ENCODE results near the gene SRPK2.
"Not testable (repeated sequence)": the region's sequence is repeated elsewhere in the genome, so short reads cannot be mapped to it uniquely, and the experiment has no call there.

SRPK2 gene

DNA sequence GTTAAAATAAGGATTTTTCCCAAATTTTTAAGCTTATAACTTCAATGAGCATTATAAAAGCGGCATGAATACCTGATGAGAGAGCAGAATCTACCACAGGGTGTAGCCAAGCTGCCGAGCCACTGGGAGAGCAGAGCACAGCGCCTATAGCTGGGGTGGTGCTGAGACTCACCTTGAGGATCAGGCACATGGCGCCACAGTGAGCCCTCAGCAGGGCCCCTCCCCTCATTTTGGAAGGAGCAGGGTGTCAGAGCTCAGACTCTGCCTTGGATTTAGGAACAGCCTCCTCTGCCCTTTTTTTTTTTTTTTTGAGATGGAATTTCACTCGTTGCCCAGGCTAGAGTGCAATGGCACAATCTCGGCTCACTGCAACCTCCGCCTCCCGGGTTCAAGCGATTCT lies 118.6 kb downstream of the SRPK2 start:
- Histone ChIP-seq H3K4me1 (ENCODE audit: control insufficient read depth in 1 of 2, insufficient read depth in 2 of 2, low read length in 2 of 2) (peaks cover 12 to 17% of the 10 kb centered on the region in 2 donors), H3K4me3 (ENCODE audit: low read depth in 1 of 2, low read length in 2 of 2) (no peak overlapping the region), H3K27ac (ENCODE audit: low read length) (peak overlapping the region; percentile 83), H3K36me3 (ENCODE audit: control insufficient read depth in 1 of 2, insufficient read depth in 2 of 2, low read length in 2 of 2) (no peaks in the 10 kb centered on the region), H3K9me3 (ENCODE audit: control insufficient read depth in 1 of 2, low read length in 2 of 2) (no peaks in the 10 kb centered on the region), H3K27me3 (ENCODE audit: low read depth, low read length) (no peaks in the 10 kb centered on the region)

- Histone ChIP-seq H3K4me1 (ENCODE audit: control insufficient read depth in 1 of 2, insufficient read depth in 2 of 2, low read length in 2 of 2) (peaks cover 12 to 17% of the 10 kb centered on the region in 2 donors), H3K4me3 (ENCODE audit: low read depth in 1 of 2, low read length in 2 of 2) (peak overlapping the region; percentile 68 to 70), H3K27ac (ENCODE audit: low read length) (peak overlapping the region; percentile 83), H3K27me3 (ENCODE audit: low read depth, low read length) (no peaks in the 10 kb centered on the region), H3K9me3 (ENCODE audit: control insufficient read depth in 1 of 2, low read length in 2 of 2) (no peaks in the 10 kb centered on the region), H3K36me3 (ENCODE audit: control insufficient read depth in 1 of 2, insufficient read depth in 2 of 2, low read length in 2 of 2) (no peaks in the 10 kb centered on the region)
Observed at GRCh38 chr7:105269397-105269796, 119.3 kb downstream of the SRPK2 start.

GRCh38 chr7:105268511-105269392 lies 120.0 kb downstream of the SRPK2 start:
- peak overlapping the region; percentile 68 to 70 for H3K4me3 ChIP-seq (ENCODE audit: low read depth in 1 of 2, low read length in 2 of 2)
- peaks cover 12 to 17% of the 10 kb centered on the region in 2 donors for H3K4me1 ChIP-seq (ENCODE audit: control insufficient read depth in 1 of 2, insufficient read depth in 2 of 2, low read length in 2 of 2)
- no peaks in the 10 kb centered on the region for H3K27me3 ChIP-seq (ENCODE audit: low read depth, low read length)
- H3K27ac ChIP-seq (ENCODE audit: low read length), result peak overlapping the region; percentile 83
- no peaks in the 10 kb centered on the region for H3K36me3 ChIP-seq (ENCODE audit: control insufficient read depth in 1 of 2, insufficient read depth in 2 of 2, low read length in 2 of 2)
- no peaks in the 10 kb centered on the region for H3K9me3 ChIP-seq (ENCODE audit: control insufficient read depth in 1 of 2, low read length in 2 of 2)

DNA sequence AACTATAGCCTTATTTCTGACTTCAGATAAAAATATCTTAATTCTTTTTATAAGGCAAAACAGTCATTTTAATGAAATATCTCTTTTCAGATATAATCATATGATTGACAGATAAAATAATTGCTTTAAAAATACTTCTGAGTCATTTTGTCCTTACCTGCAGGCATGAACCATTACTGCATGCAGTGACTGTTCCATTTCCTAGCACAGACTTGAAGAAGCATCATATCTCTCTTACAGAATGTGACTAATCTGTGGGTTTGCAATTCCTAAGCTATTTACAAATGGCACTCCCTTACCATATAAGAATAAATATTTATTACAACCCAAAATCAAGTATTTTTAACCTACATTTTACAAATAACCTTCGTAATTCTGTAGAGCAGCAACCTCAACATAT lies 120.7 kb downstream of the SRPK2 start:
- Histone ChIP-seq H3K27me3 (ENCODE audit: low read depth, low read length) (no peaks in the 10 kb centered on the region), H3K27ac (ENCODE audit: low read length) (peak overlapping the region; percentile 83), H3K36me3 (ENCODE audit: control insufficient read depth in 1 of 2, insufficient read depth in 2 of 2, low read length in 2 of 2) (no peaks in the 10 kb centered on the region), H3K9me3 (ENCODE audit: control insufficient read depth in 1 of 2, low read length in 2 of 2) (no peaks in the 10 kb centered on the region), H3K4me3 (ENCODE audit: low read depth in 1 of 2, low read length in 2 of 2) (peak overlapping the region; percentile 68 to 70), H3K4me1 (ENCODE audit: control insufficient read depth in 1 of 2, insufficient read depth in 2 of 2, low read length in 2 of 2) (peaks cover 12 to 17% of the 10 kb centered on the region in 2 donors)

DNA sequence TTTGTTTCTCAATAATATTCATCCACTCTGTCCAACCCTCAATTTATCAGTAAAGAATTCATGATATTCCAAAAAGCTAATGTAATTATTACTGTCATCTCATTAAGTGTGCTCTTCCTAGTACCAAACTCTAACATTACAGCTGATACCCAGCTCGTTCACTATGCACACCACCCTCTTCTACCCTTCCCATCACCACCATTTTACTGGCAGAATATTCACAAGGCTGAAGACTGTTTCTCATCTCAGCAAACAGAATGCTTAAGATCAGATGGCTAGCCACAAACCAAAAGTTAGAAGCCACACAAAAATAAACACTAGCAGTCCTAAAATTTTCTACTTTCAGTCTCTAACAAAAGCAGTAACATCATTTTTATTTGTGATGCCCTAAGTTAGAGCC lies 121.5 kb downstream of the SRPK2 start:
- no peaks in the 10 kb centered on the region for H3K36me3 ChIP-seq (ENCODE audit: control insufficient read depth in 1 of 2, insufficient read depth in 2 of 2, low read length in 2 of 2)
- H3K4me1 ChIP-seq (ENCODE audit: control insufficient read depth in 1 of 2, insufficient read depth in 2 of 2, low read length in 2 of 2), result peaks cover 12 to 17% of the 10 kb centered on the region in 2 donors
- H3K27me3 ChIP-seq (ENCODE audit: low read depth, low read length), result no peaks in the 10 kb centered on the region
- H3K9me3 ChIP-seq (ENCODE audit: control insufficient read depth in 1 of 2, low read length in 2 of 2), result no peaks in the 10 kb centered on the region
- H3K27ac ChIP-seq (ENCODE audit: low read length), result peak overlapping the region; percentile 10
- peak overlapping the region; percentile 40 to 68 for H3K4me3 ChIP-seq (ENCODE audit: low read depth in 1 of 2, low read length in 2 of 2)

GRCh38 chr7:105264707-105265106 lies 124.0 kb downstream of the SRPK2 start:
- Histone ChIP-seq H3K27ac (ENCODE audit: low read length) (no peak overlapping the region), H3K36me3 (ENCODE audit: control insufficient read depth in 1 of 2, insufficient read depth in 2 of 2, low read length in 2 of 2) (no peaks in the 10 kb centered on the region), H3K4me3 (ENCODE audit: low read depth in 1 of 2, low read length in 2 of 2) (no peak overlapping the region), H3K27me3 (ENCODE audit: low read depth, low read length) (no peaks in the 10 kb centered on the region), H3K9me3 (ENCODE audit: control insufficient read depth in 1 of 2, low read length in 2 of 2) (no peaks in the 10 kb centered on the region), H3K4me1 (ENCODE audit: control insufficient read depth in 1 of 2, insufficient read depth in 2 of 2, low read length in 2 of 2) (peaks cover 18% of the 10 kb centered on the region in 2 donors)

DNA sequence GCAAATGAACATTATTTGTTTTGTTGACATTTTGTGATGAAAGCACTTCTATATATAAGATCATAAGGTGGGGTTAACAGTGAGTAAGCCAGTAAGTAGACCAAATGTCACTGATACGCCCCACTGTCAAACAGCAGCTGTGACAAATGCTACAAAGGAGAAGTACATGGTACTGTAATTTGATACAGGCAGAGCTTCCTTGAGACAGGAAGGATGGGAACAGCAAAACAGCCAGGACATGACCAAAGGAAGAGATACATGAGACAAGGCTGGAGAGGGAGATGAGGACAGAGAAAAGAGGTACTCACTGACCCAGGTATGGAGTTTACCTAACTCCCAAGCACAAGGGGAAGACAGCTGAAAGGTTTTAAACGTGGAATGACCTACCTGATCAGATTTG lies 127.0 kb downstream of the SRPK2 start:
- no peaks in the 10 kb centered on the region for H3K9me3 ChIP-seq (ENCODE audit: control insufficient read depth in 1 of 2, low read length in 2 of 2)
- H3K4me3 ChIP-seq (ENCODE audit: low read depth in 1 of 2, low read length in 2 of 2), result no peak overlapping the region
- no peaks in the 10 kb centered on the region for H3K27me3 ChIP-seq (ENCODE audit: low read depth, low read length)
- no peak overlapping the region for H3K27ac ChIP-seq (ENCODE audit: low read length)
- H3K4me1 ChIP-seq (ENCODE audit: control insufficient read depth in 1 of 2, insufficient read depth in 2 of 2, low read length in 2 of 2), result peaks cover 10 to 14% of the 10 kb centered on the region in 2 donors
- H3K36me3 ChIP-seq (ENCODE audit: control insufficient read depth in 1 of 2, insufficient read depth in 2 of 2, low read length in 2 of 2), result no peaks in the 10 kb centered on the region

- H3K36me3 ChIP-seq (ENCODE audit: control insufficient read depth in 1 of 2, insufficient read depth in 2 of 2, low read length in 2 of 2); H3K27ac ChIP-seq (ENCODE audit: low read length); H3K4me1 ChIP-seq (ENCODE audit: control insufficient read depth in 1 of 2, insufficient read depth in 2 of 2, low read length in 2 of 2); H3K4me3 ChIP-seq (ENCODE audit: low read depth in 1 of 2, low read length in 2 of 2); H3K27me3 ChIP-seq (ENCODE audit: low read depth, low read length); H3K9me3 ChIP-seq (ENCODE audit: control insufficient read depth in 1 of 2, low read length in 2 of 2): not testable (repeated sequence)
Observed at GRCh38 chr7:105260201-105260871, 128.4 kb downstream of the SRPK2 start.

DNA sequence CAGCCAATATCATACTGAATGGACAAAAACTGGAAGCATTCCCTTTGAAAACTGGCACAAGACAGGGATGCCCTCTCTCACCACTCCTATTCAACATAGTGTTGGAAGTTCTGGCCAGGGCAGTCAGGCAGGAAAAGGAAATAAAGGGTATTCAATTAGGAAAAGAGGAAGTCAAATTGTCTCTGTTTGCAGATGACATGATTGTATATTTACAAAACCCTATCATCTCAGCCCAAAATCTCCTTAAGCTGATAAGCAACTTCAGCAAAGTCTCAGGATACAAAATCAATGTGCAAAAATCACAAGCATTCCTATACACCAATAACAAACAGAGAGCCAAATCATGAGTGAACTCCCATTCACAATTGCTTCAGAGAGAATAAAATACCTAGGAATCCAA lies 129.8 kb downstream of the SRPK2 start:
- not testable (repeated sequence) for H3K27me3 ChIP-seq (ENCODE audit: low read depth, low read length); H3K36me3 ChIP-seq (ENCODE audit: control insufficient read depth in 1 of 2, insufficient read depth in 2 of 2, low read length in 2 of 2); H3K4me1 ChIP-seq (ENCODE audit: control insufficient read depth in 1 of 2, insufficient read depth in 2 of 2, low read length in 2 of 2); H3K9me3 ChIP-seq (ENCODE audit: control insufficient read depth in 1 of 2, low read length in 2 of 2); H3K4me3 ChIP-seq (ENCODE audit: low read depth in 1 of 2, low read length in 2 of 2); H3K27ac ChIP-seq (ENCODE audit: low read length)

DNA sequence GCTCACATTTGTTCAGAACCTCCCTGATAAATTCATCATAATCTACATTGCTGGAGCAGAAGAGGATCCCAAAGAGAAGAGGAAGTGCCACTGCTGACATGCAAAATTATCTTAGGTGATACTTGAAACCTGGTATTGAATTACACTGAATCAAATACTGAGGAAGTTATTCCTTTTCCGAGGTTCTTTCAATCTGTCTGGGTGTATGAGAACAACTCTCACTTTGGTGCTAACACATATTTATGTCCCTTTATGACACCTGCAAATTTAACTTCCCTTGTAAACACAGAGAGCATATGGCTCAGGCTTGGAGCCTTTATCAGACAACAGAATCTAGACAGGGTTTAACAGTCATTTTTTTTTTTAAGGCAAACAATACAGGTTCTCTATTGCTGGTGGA lies 131.4 kb downstream of the SRPK2 start:
- Histone ChIP-seq H3K36me3 (ENCODE audit: control insufficient read depth in 1 of 2, insufficient read depth in 2 of 2, low read length in 2 of 2) (no peaks in the 10 kb centered on the region), H3K27me3 (ENCODE audit: low read depth, low read length) (no peaks in the 10 kb centered on the region), H3K4me3 (ENCODE audit: low read depth in 1 of 2, low read length in 2 of 2) (no peak overlapping the region), H3K9me3 (ENCODE audit: control insufficient read depth in 1 of 2, low read length in 2 of 2) (no peaks in the 10 kb centered on the region), H3K4me1 (ENCODE audit: control insufficient read depth in 1 of 2, insufficient read depth in 2 of 2, low read length in 2 of 2) (peaks cover 6 to 9% of the 10 kb centered on the region in 2 donors), H3K27ac (ENCODE audit: low read length) (no peak overlapping the region)

- H3K4me3 ChIP-seq (ENCODE audit: low read depth in 1 of 2, low read length in 2 of 2), result no peak overlapping the region
- H3K36me3 ChIP-seq (ENCODE audit: control insufficient read depth in 1 of 2, insufficient read depth in 2 of 2, low read length in 2 of 2), result no peaks in the 10 kb centered on the region
- H3K27me3 ChIP-seq (ENCODE audit: low read depth, low read length), result no peaks in the 10 kb centered on the region
- peaks cover 4 to 7% of the 10 kb centered on the region in 2 donors for H3K4me1 ChIP-seq (ENCODE audit: control insufficient read depth in 1 of 2, insufficient read depth in 2 of 2, low read length in 2 of 2)
- no peak overlapping the region for H3K27ac ChIP-seq (ENCODE audit: low read length)
- H3K9me3 ChIP-seq (ENCODE audit: control insufficient read depth in 1 of 2, low read length in 2 of 2), result no peaks in the 10 kb centered on the region
Observed at GRCh38 chr7:105256761-105257231, 131.9 kb downstream of the SRPK2 start.

Data from muscle layer of duodenum (tissue), 2 donors.